D721Med (cell line): ENCODE results near the gene RASGRP1.

ENCODE experiments used
- DNase-seq: peaks from one replicate; pipeline ENCODE4 v3.0.0; 2011; ENCODE audit warnings: low spot score; ENCODE audit not compliant: insufficient read length
- FAIRE-seq: peaks from 2 replicates; lab custom pipeline; 2011; peaks lifted over from hg19 to GRCh38; lab: Jason Lieb, UNC
- CTCF ChIP-seq: IDR thresholded peaks from 2 replicates; pipeline ENCODE4 v1.5.1; 2012; ENCODE audit warnings: mild to moderate bottlenecking, control low read depth; ENCODE audit not compliant: insufficient read depth; ENCODE audit errors: missing control alignments

The RASGRP1 gene

GRCh38 chr15:38532728-38533127, 31.9 kb downstream of the RASGRP1 start:
- no peak for FAIRE-seq
- DNase-seq = no peak
- TF ChIP-seq CTCF = no peak

GRCh38 chr15:38531509-38531908, 33.1 kb downstream of the RASGRP1 start:
- DNase-seq (no peak), FAIRE-seq (no peak)
- TF ChIP-seq CTCF = no peak

GRCh38 chr15:38530113-38530512, 34.5 kb downstream of the RASGRP1 start:
- no peak for FAIRE-seq
- no peak for DNase-seq
- TF ChIP-seq CTCF = no peak

GRCh38 chr15:38528294-38528693, 36.3 kb downstream of the RASGRP1 start:
- DNase-seq (no peak), FAIRE-seq (no peak)
- TF ChIP-seq CTCF = no peak

GRCh38 chr15:38526158-38526557, 38.5 kb downstream of the RASGRP1 start:
- TF ChIP-seq CTCF = no peak
- no peak for FAIRE-seq
- DNase-seq = no peak

GRCh38 chr15:38525489-38525888, 39.1 kb downstream of the RASGRP1 start:
- TF ChIP-seq CTCF = no peak
- no peak for DNase-seq
- FAIRE-seq = no peak

GRCh38 chr15:38524156-38524555, 40.5 kb downstream of the RASGRP1 start:
- DNase-seq (no peak), FAIRE-seq (no peak)
- TF ChIP-seq CTCF = no peak
